Measurements from ENCODE around the gene ACOT7.

- TF ChIP-seq CTCF (IDR thresholded peaks at IDR 0.05) (no peak), POLR2A (IDR thresholded peaks at IDR 0.05) (no peak)
Measured at GRCh38 chr1:6225651-6226050, 167.9 kb downstream of the ACOT7 start.

Data from esophagus squamous epithelium (tissue), 4 donors.